COLO668 (cell line): ENCODE data around the gene EIF3M.
"Not testable (repeated sequence)": the region's sequence is repeated elsewhere in the genome, so short reads cannot be mapped to it uniquely, and the experiment has no call there.

Experiments
- DNase-seq: peaks from one replicate; lab custom pipeline; 2025; ENCODE audit not compliant: unreplicated experiment; lab: John Stamatoyannopoulos, UW

The EIF3M gene

DNA sequence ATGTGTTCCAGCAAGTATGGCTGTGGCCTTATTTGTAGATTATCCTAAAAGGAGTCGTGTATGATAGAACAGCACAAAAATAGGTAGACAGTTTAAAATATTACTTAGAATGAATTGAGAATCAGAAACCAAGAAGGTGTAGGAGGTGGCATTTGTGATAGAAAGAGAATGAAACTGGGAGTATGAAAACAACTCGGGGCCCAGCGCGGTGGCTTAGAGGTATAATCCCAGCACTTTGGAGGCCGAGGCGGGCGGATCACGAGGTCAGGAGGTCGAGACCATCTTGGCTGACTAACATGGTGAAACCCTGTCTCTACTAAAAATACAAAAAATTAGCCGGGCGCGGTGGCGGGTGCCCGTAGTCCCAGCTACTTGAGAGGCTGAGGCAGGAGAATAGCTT is 12.5 kb downstream of the EIF3M start:
- DNase-seq = not testable (repeated sequence)

GRCh38 chr11:32597921-32598320 is 14.3 kb downstream of the EIF3M start:
- DNase-seq = no peak

- no peak for DNase-seq
Measured at GRCh38 chr11:32602657-32603415, 19.2 kb downstream of the EIF3M start.

DNA sequence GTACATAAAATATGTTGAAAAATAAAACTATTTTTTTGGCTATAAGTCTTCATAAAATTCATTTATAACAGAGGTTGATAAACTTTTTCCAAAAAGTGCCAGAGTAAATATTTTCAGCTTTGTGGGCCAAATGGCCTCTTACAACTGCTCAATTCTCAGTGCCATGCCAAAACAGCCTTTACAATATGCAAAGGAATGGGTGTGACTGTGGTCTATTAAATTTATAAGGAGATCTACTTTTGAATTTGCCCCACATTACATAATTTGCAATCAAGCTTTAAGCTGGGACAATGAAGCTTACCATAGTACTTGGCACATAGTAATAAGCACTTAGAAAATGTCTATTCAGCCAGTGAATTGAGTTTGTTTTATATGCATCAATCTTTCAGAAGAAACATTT is 22.6 kb downstream of the EIF3M start:
- no peak for DNase-seq

GRCh38 chr11:32608826-32609225 is 25.2 kb downstream of the EIF3M start:
- not testable (repeated sequence) for DNase-seq

GRCh38 chr11:32610797-32611352 is 27.2 kb downstream of the EIF3M start:
- no peak for DNase-seq

DNA sequence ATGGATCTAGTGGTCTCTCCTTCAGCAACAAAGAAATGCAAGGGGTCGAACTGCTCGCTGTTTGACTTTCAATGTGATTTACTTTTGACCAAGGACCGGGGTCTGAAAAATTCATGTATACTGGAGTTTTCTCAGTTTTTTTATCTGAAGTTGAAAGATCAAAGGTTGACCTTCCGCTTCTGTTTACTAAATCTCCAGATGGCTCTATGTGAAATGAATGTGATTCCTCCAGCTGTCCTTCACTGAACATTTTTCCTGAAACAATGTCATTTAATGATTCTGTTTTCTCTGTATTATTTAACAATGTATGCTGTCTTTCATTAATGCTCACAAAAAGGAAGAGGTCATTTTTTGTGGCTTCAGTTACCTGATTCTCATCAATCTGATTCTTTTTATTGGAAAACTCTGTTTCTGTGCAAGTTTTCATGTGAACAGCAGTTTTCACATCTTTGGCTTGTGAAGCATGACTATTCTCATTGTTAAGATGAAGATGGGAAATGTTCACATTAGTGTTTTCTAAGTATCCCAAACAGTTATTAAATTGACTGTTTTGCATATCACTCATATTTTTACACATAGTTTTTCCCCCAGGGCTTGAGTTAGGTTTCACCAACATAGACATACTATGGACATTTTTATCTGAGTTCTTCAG is 30.0 kb downstream of the EIF3M start:
- no peak for DNase-seq

DNA sequence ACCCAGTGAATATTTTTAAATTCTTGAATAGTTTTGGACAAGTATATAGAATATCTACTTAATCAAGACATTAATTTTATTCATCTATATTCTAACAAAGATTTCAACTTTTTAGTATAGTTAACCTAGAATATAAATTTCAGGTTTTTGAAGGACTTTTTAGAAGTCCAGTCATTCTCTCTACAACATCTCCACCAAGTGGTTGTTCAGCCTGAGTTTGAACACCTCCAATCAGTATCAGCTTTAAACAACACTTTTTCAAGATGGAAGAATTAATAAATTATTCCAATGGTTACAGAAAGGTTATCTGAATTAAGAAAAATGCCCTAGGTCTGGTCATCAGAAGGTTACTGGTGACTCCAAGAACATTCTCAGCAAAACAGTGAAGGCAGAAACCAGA is 31.8 kb downstream of the EIF3M start:
- no peak for DNase-seq

GRCh38 chr11:32616903-32617302 is 33.3 kb downstream of the EIF3M start:
- no peak for DNase-seq

- no peak for DNase-seq
Measured at GRCh38 chr11:32630844-32631243, 47.2 kb downstream of the EIF3M start.

- DNase-seq = no peak
Measured at GRCh38 chr11:32635819-32636218, 52.2 kb downstream of the EIF3M start.

DNA sequence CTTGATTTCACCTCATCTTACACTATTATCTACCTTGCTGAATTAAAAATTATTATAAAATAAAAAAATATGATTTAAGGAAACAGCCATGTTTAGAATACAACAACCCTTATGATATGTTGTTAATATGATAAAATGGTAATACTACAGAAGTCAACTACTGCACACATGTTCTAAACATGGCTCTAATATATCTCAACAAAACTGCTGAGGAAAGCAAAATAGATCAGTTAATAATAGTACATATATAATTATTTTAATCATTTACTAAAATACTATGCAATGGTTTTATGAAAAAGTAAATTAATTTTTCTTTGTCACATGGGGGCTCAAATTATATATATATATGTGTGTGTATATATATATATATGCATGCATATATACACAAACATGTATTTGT is 57.7 kb downstream of the EIF3M start:
- DNase-seq = no peak

DNA sequence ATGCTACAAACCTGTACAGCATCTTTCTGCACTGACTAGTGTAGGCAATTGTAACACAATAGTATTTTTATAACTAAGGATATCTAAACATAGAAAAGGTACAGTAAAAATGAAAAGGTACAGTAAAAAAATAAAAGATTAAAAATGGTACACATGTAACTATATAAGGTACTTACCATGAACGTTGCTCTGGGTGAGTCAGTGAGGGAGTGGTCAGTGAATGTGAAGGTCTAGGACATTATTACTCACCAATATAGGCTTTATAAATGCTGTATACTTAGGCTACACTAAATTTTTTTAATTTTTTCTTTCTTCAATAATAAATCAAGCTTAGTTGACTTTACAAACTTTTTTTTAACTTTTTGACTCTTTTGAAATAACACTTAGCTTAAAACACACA is 59.9 kb downstream of the EIF3M start:
- no peak for DNase-seq
